ENCODE data around the gene ZBED4.

DNA sequence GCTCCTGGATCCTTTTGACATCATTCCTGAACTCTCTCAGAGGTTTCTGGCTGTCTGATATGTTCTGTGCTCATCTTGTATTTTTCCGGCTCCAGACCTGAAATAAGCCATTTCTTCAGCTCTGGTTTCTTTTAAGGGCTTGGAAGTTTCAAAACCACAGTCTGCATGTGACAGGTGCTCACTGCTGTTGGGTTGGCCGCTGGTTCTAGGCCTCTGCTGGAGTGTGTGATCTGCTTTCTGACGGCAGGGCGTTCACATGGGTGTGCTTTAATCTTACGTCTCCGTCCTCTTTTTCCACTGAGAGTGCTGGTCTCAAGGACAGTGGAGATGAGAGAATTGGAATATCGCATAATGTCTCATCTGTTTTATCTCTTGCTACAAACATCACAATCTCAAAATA lies 10.3 kb downstream of the ZBED4 start:
- TF ChIP-seq, protein P1, sequence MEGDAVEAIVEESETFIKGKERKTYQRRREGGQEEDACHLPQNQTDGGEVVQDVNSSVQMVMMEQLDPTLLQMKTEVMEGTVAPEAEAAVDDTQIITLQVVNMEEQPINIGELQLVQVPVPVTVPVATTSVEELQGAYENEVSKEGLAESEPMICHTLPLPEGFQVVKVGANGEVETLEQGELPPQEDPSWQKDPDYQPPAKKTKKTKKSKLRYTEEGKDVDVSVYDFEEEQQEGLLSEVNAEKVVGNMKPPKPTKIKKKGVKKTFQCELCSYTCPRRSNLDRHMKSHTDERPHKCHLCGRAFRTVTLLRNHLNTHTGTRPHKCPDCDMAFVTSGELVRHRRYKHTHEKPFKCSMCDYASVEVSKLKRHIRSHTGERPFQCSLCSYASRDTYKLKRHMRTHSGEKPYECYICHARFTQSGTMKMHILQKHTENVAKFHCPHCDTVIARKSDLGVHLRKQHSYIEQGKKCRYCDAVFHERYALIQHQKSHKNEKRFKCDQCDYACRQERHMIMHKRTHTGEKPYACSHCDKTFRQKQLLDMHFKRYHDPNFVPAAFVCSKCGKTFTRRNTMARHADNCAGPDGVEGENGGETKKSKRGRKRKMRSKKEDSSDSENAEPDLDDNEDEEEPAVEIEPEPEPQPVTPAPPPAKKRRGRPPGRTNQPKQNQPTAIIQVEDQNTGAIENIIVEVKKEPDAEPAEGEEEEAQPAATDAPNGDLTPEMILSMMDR (IDR thresholded peaks at IDR 0.05; ENCODE audit: low read length), result no peak
- no peak for TF ChIP-seq EZH2 (optimal IDR thresholded peaks at IDR 0.05; ENCODE audit: low read depth, low read length)
